Glutamatergic neuron (in vitro differentiated cells): Measurements from ENCODE around the gene TMEM109. TPM values are rescaled to one million over a fixed set of nuclear protein-coding genes. Genes with fewer than 3 reads are reported as not detected.

ENCODE experiments used
- DNase-seq: peaks from one replicate; pipeline ENCODE4 v3.0.0; 2022
- H3K27ac Mint-ChIP-seq: one replicate; pipeline ENCODE4 v1.8.0; 2020; ENCODE audit warnings: mild to moderate bottlenecking, mixed read lengths, inconsistent platforms; ENCODE audit not compliant: unreplicated experiment
- H3K27me3 Mint-ChIP-seq: one replicate; pipeline ENCODE4 v1.8.0; 2020; ENCODE audit warnings: mild to moderate bottlenecking, moderate library complexity, mixed read lengths, inconsistent platforms; ENCODE audit not compliant: unreplicated experiment
- H3K36me3 Mint-ChIP-seq: one replicate; pipeline ENCODE4 v1.8.0; 2020; ENCODE audit warnings: mild to moderate bottlenecking, mixed read lengths, inconsistent platforms; ENCODE audit not compliant: unreplicated experiment
- H3K4me1 Mint-ChIP-seq: one replicate; pipeline ENCODE4 v1.8.0; 2020; ENCODE audit warnings: mild to moderate bottlenecking, low read depth, mixed read lengths, inconsistent platforms; ENCODE audit not compliant: unreplicated experiment
- H3K4me3 Mint-ChIP-seq: one replicate; pipeline ENCODE4 v1.8.0; 2020; ENCODE audit warnings: mild to moderate bottlenecking, mixed read lengths, inconsistent platforms; ENCODE audit not compliant: unreplicated experiment
- H3K9me3 Mint-ChIP-seq: one replicate; pipeline ENCODE4 v1.8.0; 2020; ENCODE audit warnings: mild to moderate bottlenecking, moderate library complexity, mixed read lengths, inconsistent platforms; ENCODE audit not compliant: unreplicated experiment
- total RNA-seq: library from RNA; stranded (reverse); fragmentation: NEBNext Ultra II Directional; extraction: Animal tissue kit (Norgen Biotek cat#: 25700); gene quantifications from one replicate; pipeline ENCODE4 v1.2.1, GENCODE V29; 2021; ENCODE audit not compliant: unreplicated experiment
- TF ChIP-seq, protein P1 (sequence below): fragments of 200-600 bp; sonication (generic); IDR thresholded peaks from one replicate; pipeline ENCODE4 v1.5.0; 2021; ENCODE audit not compliant: partially characterized antibody, unreplicated experiment

The TMEM109 gene
- total RNA-seq, 1 donor from 2014 or later, result 4.0 TPM

DNA sequence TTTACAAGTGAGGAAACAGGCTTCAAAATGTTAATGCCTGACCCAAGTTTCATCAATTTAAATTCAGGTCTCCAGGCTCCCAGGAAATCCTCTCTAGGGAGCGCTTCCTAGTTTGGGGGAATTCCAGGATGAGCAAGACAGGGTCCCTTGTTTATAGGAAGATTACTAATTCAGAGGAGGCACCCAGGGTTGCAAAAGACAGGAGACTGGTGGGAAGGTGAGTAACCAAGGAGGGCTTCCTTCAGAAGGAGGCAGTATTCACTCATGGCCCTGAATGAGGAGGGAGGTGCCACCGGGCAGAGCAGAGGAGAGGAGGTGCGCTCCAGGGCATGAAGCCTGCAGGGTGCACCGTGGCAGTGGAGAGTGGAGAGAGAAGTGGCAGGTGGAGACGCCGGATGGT lies 11.9 kb downstream of the TMEM109 start:
- Mint-ChIP-seq H3K4me1 (peaks cover 24% of the 10 kb centered on the region), H3K4me3 (peak overlapping the region; percentile 98), H3K36me3 (peaks cover 8% of the 10 kb centered on the region), H3K27ac (peak overlapping the region; percentile 96), H3K9me3 (peaks cover 13% of the 10 kb centered on the region), H3K27me3 (peaks cover 11% of the 10 kb centered on the region)
- DNase-seq, result no peak
- TF ChIP-seq, protein P1, sequence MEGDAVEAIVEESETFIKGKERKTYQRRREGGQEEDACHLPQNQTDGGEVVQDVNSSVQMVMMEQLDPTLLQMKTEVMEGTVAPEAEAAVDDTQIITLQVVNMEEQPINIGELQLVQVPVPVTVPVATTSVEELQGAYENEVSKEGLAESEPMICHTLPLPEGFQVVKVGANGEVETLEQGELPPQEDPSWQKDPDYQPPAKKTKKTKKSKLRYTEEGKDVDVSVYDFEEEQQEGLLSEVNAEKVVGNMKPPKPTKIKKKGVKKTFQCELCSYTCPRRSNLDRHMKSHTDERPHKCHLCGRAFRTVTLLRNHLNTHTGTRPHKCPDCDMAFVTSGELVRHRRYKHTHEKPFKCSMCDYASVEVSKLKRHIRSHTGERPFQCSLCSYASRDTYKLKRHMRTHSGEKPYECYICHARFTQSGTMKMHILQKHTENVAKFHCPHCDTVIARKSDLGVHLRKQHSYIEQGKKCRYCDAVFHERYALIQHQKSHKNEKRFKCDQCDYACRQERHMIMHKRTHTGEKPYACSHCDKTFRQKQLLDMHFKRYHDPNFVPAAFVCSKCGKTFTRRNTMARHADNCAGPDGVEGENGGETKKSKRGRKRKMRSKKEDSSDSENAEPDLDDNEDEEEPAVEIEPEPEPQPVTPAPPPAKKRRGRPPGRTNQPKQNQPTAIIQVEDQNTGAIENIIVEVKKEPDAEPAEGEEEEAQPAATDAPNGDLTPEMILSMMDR, result no peak

DNA sequence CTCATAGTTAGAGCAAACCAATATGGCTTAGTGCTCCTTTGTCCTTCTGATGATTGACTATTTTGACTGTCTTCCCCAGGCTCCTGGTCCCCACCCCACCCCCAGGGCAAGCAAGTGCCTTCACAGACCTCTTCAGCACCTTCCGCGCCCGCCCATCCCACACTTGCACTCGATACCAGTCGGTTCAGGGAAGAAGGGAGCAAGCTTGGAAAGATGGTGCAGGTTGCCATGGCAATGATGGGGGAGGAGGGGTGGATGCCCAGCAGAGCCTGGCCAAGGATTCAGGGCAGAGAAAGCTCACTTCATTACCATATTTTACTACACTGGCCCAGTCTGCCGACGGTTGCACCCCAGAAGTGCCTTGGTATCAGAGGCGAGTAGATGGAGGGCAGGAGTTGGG lies 12.5 kb downstream of the TMEM109 start:
- Mint-ChIP-seq H3K36me3 (peaks cover 8% of the 10 kb centered on the region), H3K27ac (no peak overlapping the region), H3K9me3 (peaks cover 13% of the 10 kb centered on the region), H3K4me3 (peak overlapping the region; percentile 98), H3K27me3 (peaks cover 11% of the 10 kb centered on the region), H3K4me1 (peaks cover 24% of the 10 kb centered on the region)
- TF ChIP-seq, protein P1, result no peak
- DNase-seq, result no peak

DNA sequence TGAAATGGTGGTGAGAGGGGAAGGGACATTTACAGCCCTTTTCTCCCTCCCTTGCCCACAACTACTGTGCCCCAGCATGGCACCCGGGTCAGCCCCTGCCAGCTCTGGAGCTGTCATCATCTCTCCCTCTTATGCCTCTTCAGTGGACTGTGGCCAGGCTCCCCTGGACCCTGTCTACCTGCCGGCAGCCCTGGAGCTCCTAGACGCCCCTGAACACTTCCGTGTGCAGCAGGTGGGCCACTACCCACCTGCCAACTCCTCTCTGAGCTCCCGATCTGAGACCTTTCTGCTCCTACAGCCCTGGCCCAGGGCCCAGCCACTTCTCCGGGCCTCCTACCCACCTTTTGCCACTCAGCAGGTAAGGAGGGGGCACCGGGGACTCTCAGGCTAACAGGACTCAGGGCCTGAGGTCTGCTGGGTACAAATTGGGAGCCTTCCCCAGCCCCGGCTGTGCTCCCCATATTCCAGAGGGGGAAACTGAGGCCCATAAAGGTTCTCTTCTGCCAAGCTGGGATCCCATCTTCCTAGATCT lies 13.2 kb downstream of the TMEM109 start:
- Mint-ChIP-seq H3K4me3 (peak overlapping the region; percentile 98), H3K9me3 (peaks cover 13% of the 10 kb centered on the region), H3K36me3 (peaks cover 8% of the 10 kb centered on the region), H3K4me1 (peaks cover 24% of the 10 kb centered on the region), H3K27me3 (peaks cover 11% of the 10 kb centered on the region), H3K27ac (no peak overlapping the region)
- no peak for DNase-seq
- TF ChIP-seq, protein P1, result no peak

DNA sequence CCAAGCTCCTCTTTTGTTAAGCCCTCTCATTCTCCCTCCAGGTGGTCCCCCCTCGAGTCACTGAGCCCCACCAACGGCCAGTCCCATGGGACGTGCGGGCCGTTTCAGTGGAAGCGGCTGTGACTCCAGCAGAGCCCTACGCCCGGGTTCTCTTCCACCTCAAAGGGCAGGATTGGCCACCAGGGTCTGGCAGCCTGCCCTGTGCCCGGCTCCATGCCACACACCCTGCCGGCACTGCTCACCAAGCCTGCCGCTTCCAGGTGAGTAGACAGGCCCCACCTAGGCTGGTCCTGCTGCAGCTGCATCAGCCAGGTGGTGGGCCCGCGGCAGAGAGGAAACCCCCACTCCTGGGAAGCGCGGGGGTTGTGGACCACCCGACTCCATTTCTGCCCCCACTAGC lies 13.6 kb downstream of the TMEM109 start:
- H3K27me3 Mint-ChIP-seq, result peaks cover 9% of the 10 kb centered on the region
- H3K27ac Mint-ChIP-seq, result no peak overlapping the region
- peaks cover 8% of the 10 kb centered on the region for H3K36me3 Mint-ChIP-seq
- DNase-seq, result no peak
- peaks cover 20% of the 10 kb centered on the region for H3K4me1 Mint-ChIP-seq
- TF ChIP-seq, protein P1, result no peak
- H3K4me3 Mint-ChIP-seq, result peak overlapping the region; percentile 46
- H3K9me3 Mint-ChIP-seq, result peaks cover 10% of the 10 kb centered on the region

DNA sequence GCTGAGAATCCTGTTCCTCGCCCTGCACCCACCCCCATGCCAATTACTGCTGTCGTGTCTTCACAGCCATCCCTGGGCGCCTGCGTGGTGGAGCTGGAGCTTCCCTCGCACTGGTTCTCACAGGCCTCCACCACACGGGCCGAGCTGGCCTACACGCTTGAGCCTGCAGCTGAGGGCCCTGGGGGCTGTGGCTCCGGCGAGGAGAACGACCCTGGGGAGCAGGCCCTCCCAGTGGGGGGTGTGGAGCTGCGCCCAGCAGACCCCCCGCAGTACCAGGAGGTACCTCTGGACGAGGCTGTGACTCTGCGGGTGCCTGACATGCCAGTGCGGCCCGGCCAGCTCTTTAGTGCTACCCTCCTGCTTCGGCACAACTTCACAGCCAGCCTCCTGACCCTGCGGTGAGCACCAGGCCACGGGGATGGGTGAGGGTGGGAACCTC lies 14.6 kb downstream of the TMEM109 start:
- H3K9me3 Mint-ChIP-seq, result peaks cover 12% of the 10 kb centered on the region
- TF ChIP-seq, protein P1, result no peak
- peaks cover 6% of the 10 kb centered on the region for H3K27me3 Mint-ChIP-seq
- DNase-seq, result no peak
- H3K27ac Mint-ChIP-seq, result no peak overlapping the region
- no peak overlapping the region for H3K4me3 Mint-ChIP-seq
- peaks cover 17% of the 10 kb centered on the region for H3K4me1 Mint-ChIP-seq
- peaks cover 8% of the 10 kb centered on the region for H3K36me3 Mint-ChIP-seq
